K562 (cell line): ENCODE measurements around the gene SCNN1A. TPM values are rescaled to one million over a fixed set of nuclear protein-coding genes. Genes with fewer than 3 reads are reported as not detected.

Experiments used
- CREBBP ChIP-seq: IDR thresholded peaks from one replicate; pipeline ENCODE4 v1.6.1; 2012; ENCODE audit warnings: low read depth, mild to moderate bottlenecking, control low read depth, inconsistent platforms, low read length
- DPF2 ChIP-seq: fragments of 450-650 bp; IDR thresholded peaks from 2 replicates; pipeline ENCODE4 v1.6.1; 2016
- GABPB1 ChIP-seq: sonication (generic); formaldehyde crosslinking; IDR thresholded peaks from 2 replicates; pipeline ENCODE4 v1.8.0; 2022; ENCODE audit warnings: mild to moderate bottlenecking, missing genetic modification reagents
- MAZ ChIP-seq, 2 experiments: fragments of 450-650 bp in 1 of 2; sonication (generic) in 1 of 2; formaldehyde crosslinking; IDR thresholded peaks in 1 of 2; conservative IDR thresholded peaks in 1 of 2; 2 replicates each; pipeline versions ENCODE4 v1.4.0 to v1.5.0; 2020; ENCODE audit warnings: mild to moderate bottlenecking in 1 of 2, missing genetic modification reagents in 1 of 2
- NCOA1 ChIP-seq: fragments of 450-650 bp; IDR thresholded peaks from 2 replicates; pipeline ENCODE4 v1.6.1; 2016; ENCODE audit warnings: low read depth
- PCBP1 ChIP-seq: fragments of 200-400 bp; formaldehyde crosslinking; IDR thresholded peaks from 2 replicates; pipeline ENCODE4 v1.6.1; 2018; ENCODE audit warnings: mild to moderate bottlenecking, low read depth, low read length; ENCODE audit not compliant: poor library complexity, severe bottlenecking
- SPI1 ChIP-seq: IDR thresholded peaks from 2 replicates; pipeline ENCODE4 v1.6.1; 2011; ENCODE audit warnings: low read depth, low read length, control low read depth, borderline replicate concordance
- SREBF1 ChIP-seq: fragments of 150-350 bp; IDR thresholded peaks from 2 replicates; pipeline ENCODE4 v1.6.1; 2014; ENCODE audit warnings: antibody characterized with exemption, low read depth, low read length, borderline replicate concordance
- YY1 ChIP-seq, 3 experiments: IDR thresholded peaks; 2 replicates each; pipeline ENCODE4 v1.6.1; 2011; ENCODE audit warnings: low read length in 2 of 3, mild to moderate bottlenecking in 2 of 3, moderate library complexity in 2 of 3, borderline replicate concordance in 1 of 3, control low read depth in 1 of 3, low read depth in 1 of 3; ENCODE audit not compliant: insufficient read depth in 3 of 3, insufficient replicate concordance in 2 of 3, control insufficient read depth in 1 of 3, insufficient read length in 1 of 3; ENCODE audit errors: extremely low read depth in 1 of 3
- ZBTB17 ChIP-seq: fragments of 450-650 bp; formaldehyde crosslinking; IDR thresholded peaks from 2 replicates; pipeline ENCODE4 v1.4.0; 2020; ENCODE audit warnings: mild to moderate bottlenecking
- ZEB2 ChIP-seq: fragments of 450-650 bp; IDR thresholded peaks from 2 replicates; pipeline ENCODE4 v1.6.1; 2016
- ZNF764 ChIP-seq: fragments of 250-450 bp; sonication (Bioruptor Pico); IDR thresholded peaks from 2 replicates; pipeline ENCODE4 v1.4.0; 2020; ENCODE audit warnings: low read depth, mild to moderate bottlenecking, moderate library complexity
- polyA plus RNA-seq, 8 experiments: library from polyadenylated mRNA; depleted of rRNA in 4 of 8; stranded (reverse) in 5 of 8; unstranded in 3 of 8; fragments of >200 nt; fragmentation: Nextera tagmentation in 2 of 8; fragmentation: Illumina TruSeq in 1 of 8; extraction: Ambion mirVana in 2 of 8; extraction: Trizol in 1 of 8; gene quantifications; 2 replicates each; pipeline versions ENCODE4 v1.2.1 to v1.2.3, GENCODE V29; 2011 to 2014; ENCODE audit warnings: inconsistent platforms in 1 of 8, missing spikeins in 1 of 8
- total RNA-seq, 7 experiments: library from RNA; depleted of rRNA in 6 of 7; stranded (reverse); fragments of >200 nt in 6 of 7; fragmentation: Illumina TruSeq in 2 of 7; extraction: Trizol in 2 of 7; gene quantifications; 2 replicates each; pipeline versions ENCODE4 v1.2.1 to v1.2.3, GENCODE V29; 2011 to 2021; ENCODE audit warnings: low replicate concordance in 1 of 7
- TF ChIP-seq, protein P1 (sequence below): sonication (generic); formaldehyde crosslinking; IDR thresholded peaks from 2 replicates; pipeline ENCODE4 v1.8.0; 2022; ENCODE audit warnings: mild to moderate bottlenecking, missing genetic modification reagents
- TF ChIP-seq, protein P2 (sequence below): fragments of 150-350 bp; IDR thresholded peaks from 2 replicates; pipeline ENCODE4 v1.6.1; 2014; ENCODE audit warnings: low read depth, mild to moderate bottlenecking, low read length, borderline replicate concordance
- TF ChIP-seq, protein P3 (sequence below): fragments of 250-450 bp; sonication (Bioruptor Pico); IDR thresholded peaks from 2 replicates; pipeline ENCODE4 v1.8.0; 2021; ENCODE audit warnings: moderate library complexity, mild to moderate bottlenecking, inconsistent platforms
- TF ChIP-seq, protein P4 (sequence below), 3 experiments: IDR thresholded peaks in 2 of 3; conservative IDR thresholded peaks in 1 of 3; 2 replicates each; pipeline ENCODE4 v1.5.1; 2011 to 2012; ENCODE audit warnings: low read length in 3 of 3, mild to moderate bottlenecking in 3 of 3, control low read depth in 2 of 3, improper control_type of control experiment in 1 of 3, inconsistent platforms in 1 of 3, low read depth in 1 of 3, mixed read lengths in 1 of 3, moderate library complexity in 1 of 3; ENCODE audit not compliant: insufficient read depth in 2 of 3

SCNN1A gene
- total and polyA plus RNA-seq, 9 of the 15 experiments (the other 6 are each of a cell fraction or from before 2014, with no cell fraction given): 0.15 to 0.49 (median 0.32) TPM; not detected in 5

DNA sequence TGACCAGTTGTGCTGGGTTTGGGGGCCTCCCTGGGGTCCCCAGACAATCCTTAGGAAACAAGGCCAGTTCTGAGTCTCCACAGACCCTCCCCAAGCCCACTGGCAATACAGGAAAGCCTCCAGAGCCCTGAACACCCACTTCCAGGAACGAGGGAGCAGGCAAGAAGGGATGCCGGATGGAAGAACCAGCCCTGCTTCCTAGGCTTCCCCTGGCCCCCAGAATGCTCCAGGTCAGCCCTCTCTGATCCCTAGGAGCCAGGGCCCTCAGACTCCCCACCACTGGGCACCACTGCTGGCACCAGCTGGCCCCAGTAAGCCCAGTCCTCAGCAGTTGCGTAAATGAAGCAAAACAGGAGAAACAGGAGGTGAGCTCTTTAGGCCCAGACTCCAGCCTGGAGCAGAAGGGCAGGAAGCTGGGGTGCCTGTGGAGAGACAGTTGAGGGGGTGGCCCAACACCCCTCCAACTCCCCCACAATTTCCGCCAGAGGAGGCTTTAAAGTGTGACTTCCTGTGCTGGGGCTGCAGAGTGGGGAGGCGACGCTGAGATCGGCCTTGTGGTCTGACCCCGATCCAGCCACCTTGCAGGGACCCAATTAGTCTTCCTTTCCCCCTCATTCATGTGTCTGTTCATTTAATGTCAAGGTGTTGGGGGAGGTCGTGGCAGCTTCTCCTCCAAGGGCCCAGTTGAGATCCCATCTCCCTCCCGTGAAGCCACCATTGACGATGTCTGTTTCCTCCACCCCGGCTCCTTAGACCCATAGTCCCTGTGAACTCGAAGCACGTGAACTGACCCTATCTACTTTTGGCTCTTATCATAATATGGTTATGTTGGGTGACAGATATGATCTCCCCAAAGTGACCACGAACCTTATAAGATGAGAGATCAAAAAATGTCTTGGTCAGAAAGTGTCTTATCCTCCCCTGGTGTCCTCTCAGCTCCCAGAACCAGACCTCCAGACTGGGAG is 38.2 kb downstream of the SCNN1A start (continued):
- TF ChIP-seq YY1 (IDR thresholded peaks at IDR 0.05; ENCODE audit: borderline replicate concordance in 1 of 3, control insufficient read depth in 1 of 3, extremely low read depth in 1 of 3, insufficient read depth in 3 of 3, insufficient read length in 1 of 3, insufficient replicate concordance in 2 of 3, low read depth in 1 of 3, low read length in 2 of 3) (no peak), SREBF1 (no peak), ZNF764 (no peak), GABPB1 (peak; percentile 64), ZEB2 (no peak), CREBBP (no peak), NCOA1 (no peak), MAZ (CRISPR knock-in tag; conservative IDR thresholded peaks at IDR 0.05 in 1 of 2, IDR thresholded peaks at IDR 0.05 in 1 of 2) (peak in 1 of 2 experiments; percentile 25; a peak in 1 of 4 replicates), SPI1 (0 out of 2 replicates have a peak, but pooled peaks have one; percentile 30), DPF2 (no peak), PCBP1 (no peak), ZBTB17 (CRISPR knock-in tag) (no peak)
- TF ChIP-seq, protein P1, sequence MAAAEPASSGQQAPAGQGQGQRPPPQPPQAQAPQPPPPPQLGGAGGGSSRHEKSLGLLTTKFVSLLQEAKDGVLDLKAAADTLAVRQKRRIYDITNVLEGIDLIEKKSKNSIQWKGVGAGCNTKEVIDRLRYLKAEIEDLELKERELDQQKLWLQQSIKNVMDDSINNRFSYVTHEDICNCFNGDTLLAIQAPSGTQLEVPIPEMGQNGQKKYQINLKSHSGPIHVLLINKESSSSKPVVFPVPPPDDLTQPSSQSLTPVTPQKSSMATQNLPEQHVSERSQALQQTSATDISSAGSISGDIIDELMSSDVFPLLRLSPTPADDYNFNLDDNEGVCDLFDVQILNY (CRISPR knock-in tag): no peak
- TF ChIP-seq, protein P2, sequence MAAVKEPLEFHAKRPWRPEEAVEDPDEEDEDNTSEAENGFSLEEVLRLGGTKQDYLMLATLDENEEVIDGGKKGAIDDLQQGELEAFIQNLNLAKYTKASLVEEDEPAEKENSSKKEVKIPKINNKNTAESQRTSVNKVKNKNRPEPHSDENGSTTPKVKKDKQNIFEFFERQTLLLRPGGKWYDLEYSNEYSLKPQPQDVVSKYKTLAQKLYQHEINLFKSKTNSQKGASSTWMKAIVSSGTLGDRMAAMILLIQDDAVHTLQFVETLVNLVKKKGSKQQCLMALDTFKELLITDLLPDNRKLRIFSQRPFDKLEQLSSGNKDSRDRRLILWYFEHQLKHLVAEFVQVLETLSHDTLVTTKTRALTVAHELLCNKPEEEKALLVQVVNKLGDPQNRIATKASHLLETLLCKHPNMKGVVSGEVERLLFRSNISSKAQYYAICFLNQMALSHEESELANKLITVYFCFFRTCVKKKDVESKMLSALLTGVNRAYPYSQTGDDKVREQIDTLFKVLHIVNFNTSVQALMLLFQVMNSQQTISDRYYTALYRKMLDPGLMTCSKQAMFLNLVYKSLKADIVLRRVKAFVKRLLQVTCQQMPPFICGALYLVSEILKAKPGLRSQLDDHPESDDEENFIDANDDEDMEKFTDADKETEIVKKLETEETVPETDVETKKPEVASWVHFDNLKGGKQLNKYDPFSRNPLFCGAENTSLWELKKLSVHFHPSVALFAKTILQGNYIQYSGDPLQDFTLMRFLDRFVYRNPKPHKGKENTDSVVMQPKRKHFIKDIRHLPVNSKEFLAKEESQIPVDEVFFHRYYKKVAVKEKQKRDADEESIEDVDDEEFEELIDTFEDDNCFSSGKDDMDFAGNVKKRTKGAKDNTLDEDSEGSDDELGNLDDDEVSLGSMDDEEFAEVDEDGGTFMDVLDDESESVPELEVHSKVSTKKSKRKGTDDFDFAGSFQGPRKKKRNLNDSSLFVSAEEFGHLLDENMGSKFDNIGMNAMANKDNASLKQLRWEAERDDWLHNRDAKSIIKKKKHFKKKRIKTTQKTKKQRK: no peak
- TF ChIP-seq, protein P3, sequence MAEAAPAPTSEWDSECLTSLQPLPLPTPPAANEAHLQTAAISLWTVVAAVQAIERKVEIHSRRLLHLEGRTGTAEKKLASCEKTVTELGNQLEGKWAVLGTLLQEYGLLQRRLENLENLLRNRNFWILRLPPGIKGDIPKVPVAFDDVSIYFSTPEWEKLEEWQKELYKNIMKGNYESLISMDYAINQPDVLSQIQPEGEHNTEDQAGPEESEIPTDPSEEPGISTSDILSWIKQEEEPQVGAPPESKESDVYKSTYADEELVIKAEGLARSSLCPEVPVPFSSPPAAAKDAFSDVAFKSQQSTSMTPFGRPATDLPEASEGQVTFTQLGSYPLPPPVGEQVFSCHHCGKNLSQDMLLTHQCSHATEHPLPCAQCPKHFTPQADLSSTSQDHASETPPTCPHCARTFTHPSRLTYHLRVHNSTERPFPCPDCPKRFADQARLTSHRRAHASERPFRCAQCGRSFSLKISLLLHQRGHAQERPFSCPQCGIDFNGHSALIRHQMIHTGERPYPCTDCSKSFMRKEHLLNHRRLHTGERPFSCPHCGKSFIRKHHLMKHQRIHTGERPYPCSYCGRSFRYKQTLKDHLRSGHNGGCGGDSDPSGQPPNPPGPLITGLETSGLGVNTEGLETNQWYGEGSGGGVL (CRISPR knock-in tag): no peak
- TF ChIP-seq, protein P4, sequence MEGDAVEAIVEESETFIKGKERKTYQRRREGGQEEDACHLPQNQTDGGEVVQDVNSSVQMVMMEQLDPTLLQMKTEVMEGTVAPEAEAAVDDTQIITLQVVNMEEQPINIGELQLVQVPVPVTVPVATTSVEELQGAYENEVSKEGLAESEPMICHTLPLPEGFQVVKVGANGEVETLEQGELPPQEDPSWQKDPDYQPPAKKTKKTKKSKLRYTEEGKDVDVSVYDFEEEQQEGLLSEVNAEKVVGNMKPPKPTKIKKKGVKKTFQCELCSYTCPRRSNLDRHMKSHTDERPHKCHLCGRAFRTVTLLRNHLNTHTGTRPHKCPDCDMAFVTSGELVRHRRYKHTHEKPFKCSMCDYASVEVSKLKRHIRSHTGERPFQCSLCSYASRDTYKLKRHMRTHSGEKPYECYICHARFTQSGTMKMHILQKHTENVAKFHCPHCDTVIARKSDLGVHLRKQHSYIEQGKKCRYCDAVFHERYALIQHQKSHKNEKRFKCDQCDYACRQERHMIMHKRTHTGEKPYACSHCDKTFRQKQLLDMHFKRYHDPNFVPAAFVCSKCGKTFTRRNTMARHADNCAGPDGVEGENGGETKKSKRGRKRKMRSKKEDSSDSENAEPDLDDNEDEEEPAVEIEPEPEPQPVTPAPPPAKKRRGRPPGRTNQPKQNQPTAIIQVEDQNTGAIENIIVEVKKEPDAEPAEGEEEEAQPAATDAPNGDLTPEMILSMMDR (IDR thresholded peaks at IDR 0.05 in 2 of 3, conservative IDR thresholded peaks at IDR 0.05 in 1 of 3; ENCODE audit: insufficient read depth in 2 of 3, low read depth in 1 of 3, low read length in 3 of 3): no peak
